ENCODE data around the gene SAMD4A. TPM values are rescaled to one million over a fixed set of nuclear protein-coding genes. Genes with fewer than 3 reads are reported as not detected.

Gene SAMD4A
- total RNA-seq, 2 experiments from 2014 or later = 0.06 to 1.0 TPM

GRCh38 chr14:54629635-54630360, 62.9 kb downstream of the SAMD4A start:
- Histone ChIP-seq H3K4me1 (ENCODE audit: insufficient read depth, low read length, poor library complexity, severe bottlenecking) (no peaks in the 10 kb centered on the region), H3K27ac (ENCODE audit: low read depth, low read length, poor library complexity, severe bottlenecking) (no peak overlapping the region), H3K36me3 (ENCODE audit: insufficient read depth, low read length) (no peaks in the 10 kb centered on the region), H3K9me2 (ENCODE audit: insufficient read depth, low read length) (no peaks in the 10 kb centered on the region), H3K4me2 (ENCODE audit: low read length) (no peak overlapping the region), H3K9me3 (ENCODE audit: low read length) (no peaks in the 10 kb centered on the region), H2AFZ (ENCODE audit: low read length) (no peak overlapping the region), H3K79me2 (ENCODE audit: insufficient read depth, low read depth, low read length) (no peaks in the 10 kb centered on the region), H4K20me1 (ENCODE audit: insufficient read depth, low read length) (no peaks in the 10 kb centered on the region), H3K4me3 (ENCODE audit: low read depth, low read length, poor library complexity, severe bottlenecking) (no peak overlapping the region)
- ChIA-PET CTCF (ENCODE audit: unreplicated experiment) (no interaction called here), POLR2A (interaction anchor here (1.1 kb wide), 1 partner anchor 13 kb away, joined by 4 read pairs; no protein-coding TSS in a partner anchor)
- no peak for DNase-seq (ENCODE audit: low spot score)
- intact Hi-C loops (cut with micrococcal nuclease; ENCODE audit: unreplicated experiment) = no loop called here
- TF ChIP-seq EZH2phosphoT487 (IDR thresholded peaks at IDR 0.05; ENCODE audit: borderline replicate concordance, low read depth, low read length) (no peak), CTCF (conservative IDR thresholded peaks at IDR 0.05; ENCODE audit: low read length) (no peak)
- no TSS peak for BruUV-seq (replicated peaks)

DNA sequence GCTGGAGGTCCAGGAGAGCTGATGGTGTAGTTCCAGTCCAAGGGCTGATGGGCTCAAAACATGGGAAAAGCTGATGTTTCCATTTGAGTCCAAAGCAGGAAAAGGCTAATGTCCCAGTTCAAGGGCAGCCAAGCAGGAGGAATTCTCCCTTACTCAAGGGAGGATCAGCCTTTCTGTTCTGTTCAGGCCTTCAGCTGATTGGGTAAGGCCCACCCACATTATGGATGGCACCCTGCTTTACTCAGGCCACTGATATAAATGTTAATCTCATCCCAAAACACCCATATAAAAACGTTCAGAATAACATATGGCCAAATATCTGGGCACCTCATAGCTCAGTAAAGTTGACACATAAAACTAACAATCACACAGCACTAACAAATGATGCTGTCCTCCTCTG, 64.1 kb downstream of the SAMD4A start:
- no peaks in the 10 kb centered on the region for H4K20me1 ChIP-seq (ENCODE audit: insufficient read depth, low read length)
- ChIA-PET POLR2A (interaction anchor here (0.6 to 1.1 kb wide), 3 partner anchors 9 to 1983 kb away, joined by 3 to 4 read pairs (median 3); no protein-coding TSS in a partner anchor), CTCF (ENCODE audit: unreplicated experiment) (interaction anchor here (1.0 kb wide), 1 partner anchor 12 kb away, joined by 4 read pairs; no protein-coding TSS in a partner anchor)
- no peaks in the 10 kb centered on the region for H3K79me2 ChIP-seq (ENCODE audit: insufficient read depth, low read depth, low read length)
- BruUV-seq (replicated peaks) = no TSS peak
- no peak overlapping the region for H3K4me2 ChIP-seq (ENCODE audit: low read length)
- no peaks in the 10 kb centered on the region for H3K9me2 ChIP-seq (ENCODE audit: insufficient read depth, low read length)
- H3K4me1 ChIP-seq (ENCODE audit: insufficient read depth, low read length, poor library complexity, severe bottlenecking) = no peaks in the 10 kb centered on the region
- no peak for DNase-seq (ENCODE audit: low spot score)
- TF ChIP-seq EZH2phosphoT487 (IDR thresholded peaks at IDR 0.05; ENCODE audit: borderline replicate concordance, low read depth, low read length) (no peak), CTCF (conservative IDR thresholded peaks at IDR 0.05; ENCODE audit: low read length) (no peak)
- H3K36me3 ChIP-seq (ENCODE audit: insufficient read depth, low read length) = no peaks in the 10 kb centered on the region
- intact Hi-C loops (cut with micrococcal nuclease; ENCODE audit: unreplicated experiment) = no loop called here
- H3K27ac ChIP-seq (ENCODE audit: low read depth, low read length, poor library complexity, severe bottlenecking) = no peak overlapping the region
- no peaks in the 10 kb centered on the region for H3K9me3 ChIP-seq (ENCODE audit: low read length)
- no peak overlapping the region for H3K4me3 ChIP-seq (ENCODE audit: low read depth, low read length, poor library complexity, severe bottlenecking)
- no peak overlapping the region for H2AFZ ChIP-seq (ENCODE audit: low read length)

- no peak for DNase-seq (ENCODE audit: low spot score)
- H3K4me3 ChIP-seq (ENCODE audit: low read depth, low read length, poor library complexity, severe bottlenecking) = no peak overlapping the region
- H3K79me2 ChIP-seq (ENCODE audit: insufficient read depth, low read depth, low read length) = no peaks in the 10 kb centered on the region
- intact Hi-C loops (cut with micrococcal nuclease; ENCODE audit: unreplicated experiment) = no loop called here
- H3K4me1 ChIP-seq (ENCODE audit: insufficient read depth, low read length, poor library complexity, severe bottlenecking) = no peaks in the 10 kb centered on the region
- H3K36me3 ChIP-seq (ENCODE audit: insufficient read depth, low read length) = no peaks in the 10 kb centered on the region
- no peak overlapping the region for H3K27ac ChIP-seq (ENCODE audit: low read depth, low read length, poor library complexity, severe bottlenecking)
- H4K20me1 ChIP-seq (ENCODE audit: insufficient read depth, low read length) = no peaks in the 10 kb centered on the region
- no peaks in the 10 kb centered on the region for H3K9me3 ChIP-seq (ENCODE audit: low read length)
- H3K4me2 ChIP-seq (ENCODE audit: low read length) = no peak overlapping the region
- ChIA-PET POLR2A (no interaction called here), CTCF (ENCODE audit: unreplicated experiment) (no interaction called here)
- no peak overlapping the region for H2AFZ ChIP-seq (ENCODE audit: low read length)
- no peaks in the 10 kb centered on the region for H3K9me2 ChIP-seq (ENCODE audit: insufficient read depth, low read length)
- TF ChIP-seq CTCF (conservative IDR thresholded peaks at IDR 0.05; ENCODE audit: low read length) (no peak), EZH2phosphoT487 (IDR thresholded peaks at IDR 0.05; ENCODE audit: borderline replicate concordance, low read depth, low read length) (no peak)
- no TSS peak for BruUV-seq (replicated peaks)
Measured at GRCh38 chr14:54632452-54632851, 65.5 kb downstream of the SAMD4A start.
